Hindlimb muscle (tissue), 1 donor: ENCODE data around the gene CLEC4G. TPM values are rescaled to one million over a fixed set of nuclear protein-coding genes. Genes with fewer than 3 reads are reported as not detected.

Experiments used
- DNase-seq: peaks from one replicate; pipeline ENCODE4 v3.0.0-alpha.2; 2013
- polyA plus RNA-seq: library from polyadenylated mRNA; unstranded; fragments of 120-200 nt; gene quantifications from one replicate; pipeline ENCODE4 v1.2.1, GENCODE V29; 2013; ENCODE audit not compliant: insufficient read length

Gene CLEC4G
- polyA plus RNA-seq, 1 donor, result not detected

- no peak for DNase-seq
These were observed 2.7 kb downstream of the CLEC4G start for GRCh38 chr19:7729211-7729610.

GRCh38 chr19:7725791-7726190 lies 6.1 kb downstream of the CLEC4G start:
- no peak for DNase-seq

- DNase-seq, result no peak
These were observed 9.7 kb downstream of the CLEC4G start for GRCh38 chr19:7722231-7722651.

- no peak for DNase-seq
These were observed 11.6 kb downstream of the CLEC4G start for GRCh38 chr19:7720351-7720750.

GRCh38 chr19:7718668-7719067 lies 13.2 kb downstream of the CLEC4G start:
- no peak for DNase-seq

- no peak for DNase-seq
These were observed 15.1 kb downstream of the CLEC4G start for GRCh38 chr19:7716762-7717161.

- DNase-seq, result no peak
These were observed 16.2 kb downstream of the CLEC4G start for GRCh38 chr19:7715671-7716070.

GRCh38 chr19:7710616-7711015 lies 21.3 kb downstream of the CLEC4G start:
- DNase-seq, result no peak

- DNase-seq, result no peak
These were observed 21.9 kb downstream of the CLEC4G start for GRCh38 chr19:7709932-7710460.

GRCh38 chr19:7706955-7707456 lies 24.9 kb downstream of the CLEC4G start:
- no peak for DNase-seq

- DNase-seq, result no peak
These were observed 25.5 kb downstream of the CLEC4G start for GRCh38 chr19:7706188-7706954.

GRCh38 chr19:7705387-7706187 lies 26.3 kb downstream of the CLEC4G start:
- DNase-seq, result no peak

- no peak for DNase-seq
These were observed 27.4 kb downstream of the CLEC4G start for GRCh38 chr19:7704280-7705060.

GRCh38 chr19:7703332-7703731 lies 28.6 kb downstream of the CLEC4G start:
- DNase-seq, result no peak

GRCh38 chr19:7701654-7702457 lies 30.1 kb downstream of the CLEC4G start, which contains the start of gene FCER2:
Gene FCER2 (minus strand): TSS chr19:7702131. CDS start chr19:7699760, 2,371 bp downstream.
- no peak for DNase-seq

GRCh38 chr19:7701049-7701653 lies 30.8 kb downstream of the CLEC4G start:
- no peak for DNase-seq

GRCh38 chr19:7699417-7700401 lies 32.2 kb downstream of the CLEC4G start:
- DNase-seq, result no peak

GRCh38 chr19:7699003-7699402 lies 32.9 kb downstream of the CLEC4G start:
- DNase-seq, result no peak

- DNase-seq, result no peak
These were observed 33.3 kb downstream of the CLEC4G start for GRCh38 chr19:7698583-7698982.
